Stomach smooth muscle (tissue), 2 donors: Measurements from ENCODE around the gene CDK6.

Source experiments
- H3K27ac ChIP-seq: one replicate; pipeline ENCODE4 v1.7.0; 2013; ENCODE audit warnings: mild to moderate bottlenecking, low read length, inconsistent platforms
- H3K27me3 ChIP-seq, 2 donors: one replicate each; pipeline ENCODE4 v1.7.0; 2013; ENCODE audit warnings: low read length in 2 of 2; ENCODE audit not compliant: insufficient read depth in 2 of 2, control insufficient read depth in 1 of 2
- H3K36me3 ChIP-seq, 2 donors: one replicate each; pipeline ENCODE4 v1.7.0; 2013; ENCODE audit warnings: low read length in 2 of 2; ENCODE audit not compliant: control insufficient read depth in 2 of 2, insufficient read depth in 2 of 2
- H3K4me1 ChIP-seq: one replicate; pipeline ENCODE4 v1.7.0; 2013; ENCODE audit warnings: low read length; ENCODE audit not compliant: control insufficient read depth, insufficient read depth
- H3K4me3 ChIP-seq, 2 donors: one replicate each; pipeline ENCODE4 v1.7.0; 2013; ENCODE audit warnings: low read length in 2 of 2
- H3K9ac ChIP-seq, 2 donors: one replicate each; pipeline ENCODE4 v1.7.0; 2013; ENCODE audit warnings: low read length in 2 of 2, mild to moderate bottlenecking in 1 of 2
- H3K9me3 ChIP-seq, 2 donors: one replicate each; pipeline ENCODE4 v1.7.0; 2013; ENCODE audit warnings: low read length in 2 of 2; ENCODE audit not compliant: control insufficient read depth in 2 of 2
- donor health status: healthy.
- donor health status: Pancreatic carcinoma.

Gene CDK6

GRCh38 chr7:92557249-92557648, 279.1 kb downstream of the CDK6 start:
- H3K9me3 ChIP-seq: no peaks in the 10 kb centered on the region

More at GRCh38 chr7:92557249-92557648, 279.1 kb downstream of the CDK6 start:
- Histone ChIP-seq H3K27ac (no peak overlapping the region), H3K9ac (no peak overlapping the region), H3K36me3 (peaks cover 0 to 5% of the 10 kb centered on the region in 2 donors), H3K27me3 (no peaks in the 10 kb centered on the region), H3K4me1 (no peaks in the 10 kb centered on the region), H3K4me3 (no peak overlapping the region)
